Anterior cingulate cortex (tissue), 58 donors: ENCODE results near the gene PPIG.
"Not testable (repeated sequence)": the region's sequence is repeated elsewhere in the genome, so short reads cannot be mapped to it uniquely, and the experiment has no call there.

Source experiments
- DNase-seq, 58 donors: peaks; one replicate each; lab custom pipeline; 2025; lab: John Stamatoyannopoulos, UW

PPIG gene

DNA sequence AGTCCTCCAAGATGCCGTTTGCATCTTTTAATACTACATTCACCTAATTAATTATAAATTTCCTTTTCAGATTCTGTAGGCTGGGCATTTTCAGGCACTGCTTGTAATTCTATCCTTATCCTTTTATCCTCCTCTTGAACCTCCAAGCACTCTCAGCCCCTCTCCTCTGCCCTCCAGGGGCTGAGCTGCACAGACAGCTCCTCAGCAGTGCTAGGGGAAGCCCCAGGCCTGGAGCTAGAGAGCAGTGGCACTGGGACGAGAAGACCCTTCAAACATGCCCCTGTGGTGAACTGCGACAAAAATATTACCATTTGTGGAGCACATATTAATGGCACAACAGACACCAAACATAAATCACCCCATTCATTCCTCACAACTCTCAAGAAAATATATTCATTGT, 77.1 kb downstream of the PPIG start:
- no peak for DNase-seq

DNA sequence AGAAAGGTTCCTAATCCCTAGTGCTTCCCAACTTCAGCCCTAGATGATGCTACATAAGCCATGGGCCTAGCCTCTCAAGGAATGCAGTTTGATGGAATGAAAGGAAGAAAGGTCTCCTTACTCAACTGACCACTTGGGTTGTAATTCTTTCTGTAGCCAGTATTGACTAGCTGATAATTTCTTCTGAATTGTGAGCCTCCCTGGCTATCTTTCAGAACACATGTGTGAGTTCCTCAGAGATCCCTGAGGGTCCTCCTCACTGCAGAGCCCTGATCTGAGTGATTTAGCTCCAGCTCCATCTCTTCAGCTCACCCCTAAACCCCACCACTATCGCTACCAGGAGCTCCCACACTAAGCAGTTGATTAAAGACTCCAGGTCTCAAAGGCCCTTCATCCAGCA, 78.6 kb downstream of the PPIG start:
- no peak for DNase-seq

DNA sequence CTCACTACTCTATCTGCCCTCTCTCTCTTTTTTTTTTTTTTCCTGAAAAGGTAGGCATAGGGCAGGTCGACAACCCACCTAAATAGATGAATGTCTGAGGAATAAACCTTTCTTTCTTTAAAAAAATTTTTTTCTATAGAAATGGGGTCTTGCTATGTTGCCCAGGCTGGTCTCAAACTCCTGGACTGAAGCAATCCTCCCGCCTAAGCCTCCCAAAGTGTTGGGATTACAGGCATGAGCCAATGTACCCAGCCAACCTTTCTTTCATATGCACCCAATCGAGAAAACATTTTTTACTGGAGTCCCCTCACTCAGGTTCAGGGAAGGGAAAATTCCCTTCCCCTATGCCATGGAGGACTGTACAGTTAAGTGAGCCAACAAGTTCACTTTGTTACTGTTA, 79.1 kb downstream of the PPIG start:
- no peak for DNase-seq

DNA sequence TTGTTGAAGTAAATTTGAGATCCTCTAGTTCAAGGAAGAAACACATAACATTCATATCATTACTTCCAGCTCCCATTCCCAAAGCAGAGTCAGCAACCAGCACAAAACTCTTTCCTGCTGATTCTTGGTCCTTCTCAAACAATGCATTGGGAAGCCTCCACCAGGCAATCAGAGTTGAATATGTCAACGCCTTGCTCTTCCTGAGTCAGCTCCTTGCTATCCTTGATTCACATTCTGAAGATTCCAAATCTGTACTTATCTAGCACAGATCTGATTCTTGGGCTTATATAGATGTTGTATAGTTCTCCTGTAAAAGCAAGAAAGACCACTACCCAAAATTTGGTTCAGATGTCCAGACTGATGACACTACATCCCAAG, 80.4 kb downstream of the PPIG start:
- no peak for DNase-seq

DNA sequence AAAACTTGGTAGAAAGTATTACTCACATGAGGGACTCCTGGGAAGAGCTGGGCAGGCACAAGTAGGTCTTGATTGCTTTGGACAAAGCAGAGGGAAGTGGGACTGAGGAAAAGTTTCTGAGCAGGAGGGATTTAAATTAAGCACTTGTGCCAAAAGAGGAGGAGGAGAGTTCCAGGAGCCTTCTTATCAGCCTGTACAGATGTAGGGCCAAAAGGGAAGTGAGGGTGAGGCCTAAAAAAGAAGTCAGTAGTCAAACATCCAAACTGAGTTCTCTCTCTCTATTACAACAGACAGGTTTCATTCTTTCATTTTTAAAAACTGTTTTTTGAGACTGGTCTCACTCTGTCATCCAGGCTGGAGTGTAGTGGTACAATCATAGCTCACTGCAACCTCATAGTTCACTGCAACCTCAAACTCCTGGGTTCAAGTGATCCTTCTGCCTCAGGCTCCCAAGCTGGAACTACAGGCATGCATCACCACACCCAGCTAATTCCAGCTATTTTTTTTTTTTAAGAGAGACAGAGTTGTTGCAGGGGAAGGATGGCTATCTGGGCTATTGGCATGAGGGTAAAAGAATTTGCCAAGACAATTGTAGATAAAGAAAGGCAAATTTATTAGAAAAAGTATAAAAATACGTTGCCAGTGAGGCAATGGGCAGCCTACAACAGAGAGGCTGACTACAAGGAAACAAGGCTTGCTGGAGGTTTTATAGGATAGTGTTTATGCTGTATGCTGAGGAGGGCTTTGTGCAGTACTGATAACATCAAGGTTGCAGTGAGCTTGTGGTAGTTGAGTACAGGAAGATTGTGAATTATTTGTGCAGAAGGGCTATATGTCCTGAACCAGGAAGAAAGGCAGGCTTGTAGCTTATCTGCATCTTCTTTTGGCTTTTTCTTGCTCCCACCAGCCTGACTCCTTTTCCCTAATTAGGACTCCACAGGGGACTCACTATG, 81.1 kb downstream of the PPIG start:
- no peak for DNase-seq

DNA sequence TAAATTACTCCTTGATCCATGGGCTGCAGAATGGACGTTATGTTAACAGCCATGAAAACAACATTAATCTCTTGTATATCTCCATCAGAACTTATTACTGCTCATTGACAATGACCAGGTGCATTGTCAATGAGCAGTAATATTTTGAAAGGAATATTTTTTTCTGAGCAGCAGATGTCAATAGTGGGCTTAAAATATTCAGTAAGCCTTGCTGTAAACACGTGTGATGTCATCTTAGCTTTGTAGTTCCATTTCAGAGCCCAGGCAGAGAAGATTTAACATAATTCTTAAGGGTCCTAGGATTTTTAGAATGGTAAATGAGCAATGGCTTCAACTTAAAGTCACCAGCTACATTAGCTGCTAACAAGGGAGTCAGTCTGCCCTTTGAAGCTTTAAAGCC, 83.4 kb downstream of the PPIG start:
- no peak for DNase-seq

DNA sequence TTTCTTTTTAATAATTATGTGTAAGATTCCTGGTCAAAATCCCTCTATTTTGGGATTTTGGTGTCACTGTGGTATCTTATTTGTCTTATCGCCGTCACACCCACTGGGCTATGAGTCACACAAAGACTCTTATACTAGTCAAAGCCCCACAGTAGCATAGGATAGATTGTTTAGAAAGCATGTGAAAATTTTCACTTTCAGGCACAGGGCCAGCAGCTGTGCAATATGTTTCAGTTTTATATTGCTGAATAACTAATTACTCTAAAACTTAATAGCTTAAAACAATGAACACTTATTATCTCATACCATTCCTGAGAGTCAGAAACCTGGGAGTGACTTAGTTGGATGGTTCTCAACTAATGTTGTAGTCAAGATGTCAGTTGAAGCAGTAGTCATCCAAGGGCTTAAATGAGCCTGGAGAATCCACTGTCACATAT, 86.1 kb downstream of the PPIG start:
- DNase-seq, result no peak

DNA sequence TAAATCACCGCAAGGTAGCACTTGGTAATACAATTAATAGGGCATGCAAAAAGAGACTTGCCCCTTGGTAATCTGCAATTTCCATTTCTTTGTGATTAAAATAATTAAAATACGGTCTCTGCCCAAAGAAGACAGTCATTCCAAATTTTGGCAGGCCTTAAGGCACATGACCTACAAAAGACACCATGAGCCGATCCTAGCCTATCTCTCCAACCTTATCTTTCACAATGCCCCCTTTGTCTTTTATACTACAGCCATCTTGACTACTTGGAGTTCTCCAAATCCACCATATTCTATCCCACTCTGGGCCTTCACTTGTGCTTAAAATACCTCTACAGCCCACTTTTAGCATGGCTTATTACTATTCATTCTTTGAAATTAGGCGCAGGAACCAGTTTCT, 86.8 kb downstream of the PPIG start:
- no peak for DNase-seq

DNA sequence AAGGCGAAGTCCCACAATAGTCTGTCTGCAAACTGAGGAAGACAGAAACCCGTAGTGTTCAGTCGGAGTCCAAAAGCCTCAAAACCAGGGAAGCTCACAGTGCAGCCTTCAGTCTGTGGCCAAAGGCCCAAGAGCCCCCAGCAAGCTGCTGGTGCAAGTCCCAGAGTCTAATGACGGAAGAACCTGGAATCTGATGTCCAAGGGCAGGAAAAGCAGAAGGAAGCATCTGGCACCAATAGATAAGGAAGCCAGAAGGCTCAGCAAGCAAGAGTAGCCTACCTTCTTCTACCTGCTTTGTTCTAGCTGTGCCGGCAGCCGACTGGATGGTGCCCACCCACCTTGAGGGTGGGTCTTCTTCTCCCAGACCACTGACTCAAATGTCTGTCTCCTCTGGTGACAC, 88.3 kb downstream of the PPIG start:
- no peak for DNase-seq

DNA sequence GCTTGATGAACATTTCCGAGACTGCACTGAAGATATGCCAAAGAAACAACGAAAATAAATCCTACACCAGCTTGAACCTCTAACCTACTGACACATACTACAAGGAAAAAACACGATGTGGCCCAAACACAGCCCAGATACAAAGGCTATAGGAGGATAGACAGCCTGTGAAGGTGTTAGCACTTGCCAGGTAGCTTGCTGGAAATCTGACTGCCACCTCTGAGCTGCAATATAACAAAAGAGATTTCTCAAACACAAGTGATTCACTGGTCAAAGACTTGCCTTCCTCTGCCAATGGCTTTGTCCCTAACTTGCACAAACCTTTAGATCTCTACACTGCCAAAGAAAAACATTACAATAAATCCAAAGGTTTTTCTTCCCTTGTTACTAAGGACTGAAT, 89.0 kb downstream of the PPIG start:
- DNase-seq, result no peak

DNA sequence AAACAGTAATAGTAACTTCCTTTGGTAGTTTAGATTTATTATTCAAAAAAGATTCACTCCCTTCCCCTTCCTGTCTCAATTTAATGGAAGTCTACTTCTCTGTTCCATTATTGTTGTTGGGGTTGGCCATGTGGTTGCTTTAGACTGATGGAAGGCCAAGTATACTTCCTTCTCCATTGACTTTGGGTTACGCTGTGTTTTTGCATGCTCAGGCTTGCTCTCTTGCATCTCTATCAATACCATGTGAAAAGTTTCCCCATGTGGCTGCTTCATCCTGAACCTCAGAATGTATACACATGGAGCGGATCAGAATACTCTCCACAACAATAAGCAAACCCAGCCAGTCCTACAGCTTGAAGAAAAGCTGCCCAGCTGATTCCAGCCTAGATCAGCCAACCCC, 89.8 kb downstream of the PPIG start:
- DNase-seq, result no peak

DNA sequence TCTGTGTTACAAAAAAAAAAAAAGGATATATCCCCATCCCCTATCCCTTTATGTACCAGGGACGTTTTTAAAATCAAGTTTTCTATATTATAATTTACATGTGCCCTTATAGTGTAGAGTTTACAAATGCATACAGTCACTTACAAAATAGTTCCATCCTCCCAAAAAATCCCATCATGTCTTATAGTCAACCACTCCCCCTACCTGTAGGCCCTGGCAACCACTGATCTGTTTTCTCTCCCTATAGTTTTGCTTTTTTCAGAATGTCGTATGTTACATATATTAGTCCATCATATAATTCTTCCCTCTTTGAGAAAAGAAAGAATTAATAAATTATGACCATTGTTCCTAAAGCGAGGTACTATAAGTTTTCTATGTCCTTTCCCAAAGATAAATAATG, 92.2 kb downstream of the PPIG start:
- DNase-seq, result no peak

DNA sequence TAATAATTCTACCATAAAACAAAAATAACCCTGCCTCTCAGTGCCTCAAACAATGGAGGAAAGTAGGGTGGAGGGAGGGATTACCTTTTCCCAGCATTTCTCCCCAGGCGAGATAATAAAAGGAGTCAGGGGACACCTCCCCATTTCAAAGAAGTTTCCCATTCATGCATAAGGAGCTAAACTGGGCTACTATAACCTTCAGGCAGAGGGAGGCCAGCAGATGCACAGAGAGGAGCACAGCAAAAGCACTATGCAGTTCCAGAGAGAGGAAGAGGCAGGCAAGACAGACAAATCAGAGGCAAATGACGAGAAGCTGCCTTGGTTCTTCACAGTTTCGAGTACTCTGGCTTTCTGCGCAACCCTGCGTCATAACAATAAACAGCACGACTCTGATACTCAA, 92.7 kb downstream of the PPIG start:
- DNase-seq, result no peak

DNA sequence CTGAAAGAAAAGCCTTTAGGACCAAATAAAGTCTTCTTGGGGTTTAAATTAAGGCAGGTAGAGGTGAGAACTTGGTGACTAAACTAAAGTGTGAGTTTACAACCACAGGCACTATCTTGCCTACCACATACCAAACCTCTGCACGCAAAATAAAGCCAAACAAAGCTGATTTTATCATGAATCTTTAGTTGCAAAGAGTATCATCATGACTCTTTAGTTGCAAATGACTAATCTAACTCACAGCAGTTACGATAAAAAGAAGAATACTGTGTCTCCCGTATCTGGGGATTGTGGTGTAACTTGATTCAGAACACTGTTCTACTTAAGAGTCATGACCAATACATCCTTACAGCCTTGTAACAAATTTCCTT, 98.9 kb downstream of the PPIG start:
- DNase-seq, result no peak

DNA sequence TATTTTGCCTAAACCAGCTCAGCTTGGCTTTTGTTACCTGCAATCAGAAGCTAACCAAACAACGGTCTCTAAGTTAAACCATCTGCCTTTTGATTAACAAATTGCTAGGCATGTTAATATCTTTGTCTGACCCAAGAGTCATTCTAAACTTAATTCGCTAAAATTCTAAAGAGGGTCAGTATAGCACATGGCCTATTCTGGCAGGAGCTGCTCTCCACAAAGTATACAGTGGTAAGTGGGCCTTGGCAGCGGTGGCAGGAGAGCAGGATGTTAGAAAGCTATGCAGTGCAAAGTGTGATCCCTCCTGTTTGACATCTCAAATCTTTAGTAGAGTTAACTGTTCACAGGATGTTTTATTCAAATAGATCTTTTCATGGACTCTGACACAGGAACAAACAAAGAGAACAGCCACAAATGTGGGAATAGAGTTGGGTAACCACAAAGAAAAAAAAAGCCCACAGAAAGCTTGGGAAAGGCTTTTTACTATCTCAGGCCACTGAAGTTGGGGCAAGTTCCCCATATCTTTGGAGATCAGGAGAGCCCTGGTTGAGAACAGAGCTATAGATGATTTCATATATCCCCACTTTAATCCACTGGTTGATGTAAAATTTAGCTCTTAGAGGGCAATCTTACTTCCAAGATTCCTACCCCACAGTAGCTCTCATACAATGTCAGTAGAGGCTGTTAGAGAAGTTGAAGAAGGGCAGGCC, 99.4 kb downstream of the PPIG start:
- DNase-seq, result no peak

DNA sequence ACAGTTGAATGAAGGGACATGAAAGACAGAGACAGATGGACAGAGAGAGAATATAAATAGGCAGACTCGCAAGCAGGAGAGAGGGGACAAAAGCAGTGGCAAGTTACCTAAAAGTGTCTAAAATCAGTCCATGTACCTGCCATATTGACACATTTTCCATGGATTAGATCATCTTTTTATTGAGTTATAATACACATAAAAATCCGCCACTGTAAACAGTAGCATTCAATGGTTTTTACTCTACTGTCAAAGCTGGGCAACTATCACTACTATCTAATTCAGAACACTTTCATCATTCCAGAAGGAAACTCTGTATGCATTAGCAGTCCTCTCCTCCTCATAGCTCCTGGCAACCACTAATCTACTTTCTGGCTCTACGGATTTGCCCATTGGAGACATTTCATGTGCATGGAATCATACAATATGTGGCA, 100.0 kb downstream of the PPIG start:
- DNase-seq, result no peak

DNA sequence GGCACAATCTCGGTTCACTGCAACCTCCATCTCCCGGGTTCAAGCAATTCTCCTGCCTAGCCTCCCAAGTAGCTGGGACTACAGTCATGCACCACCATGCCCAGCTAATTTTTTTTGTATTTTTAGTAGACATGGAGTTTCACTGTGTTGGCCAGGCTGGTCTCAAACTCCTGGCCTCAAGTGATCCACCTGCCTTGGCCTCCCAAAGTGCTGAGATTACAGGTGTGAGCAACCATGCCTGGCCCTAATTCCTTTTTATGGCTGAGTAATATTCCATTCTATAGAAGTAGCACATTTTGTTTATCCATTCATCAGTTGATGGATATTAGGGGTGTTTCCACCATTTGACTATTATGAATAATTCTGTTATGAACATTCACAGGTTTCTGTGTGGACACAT, 100.6 kb downstream of the PPIG start:
- DNase-seq, result not testable (repeated sequence)

DNA sequence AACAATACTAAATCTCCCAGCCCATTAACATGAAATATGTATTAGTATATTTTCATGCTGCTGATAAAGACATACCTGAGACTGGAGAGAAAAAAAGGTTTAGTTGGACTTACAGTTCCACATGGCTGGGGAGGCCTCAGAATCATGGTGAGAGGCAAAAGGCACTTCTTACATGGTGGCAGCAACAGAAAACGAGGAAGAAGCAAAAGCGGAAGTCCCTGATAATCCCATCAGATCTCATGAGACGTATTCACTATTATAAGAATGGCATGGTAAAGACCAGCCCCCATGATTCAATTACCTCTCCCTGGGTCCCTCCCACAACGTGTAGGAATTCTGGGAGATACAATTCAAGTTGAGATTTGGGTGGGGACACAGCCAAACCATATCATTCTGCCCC, 102.7 kb downstream of the PPIG start:
- DNase-seq, result not testable (repeated sequence)

DNA sequence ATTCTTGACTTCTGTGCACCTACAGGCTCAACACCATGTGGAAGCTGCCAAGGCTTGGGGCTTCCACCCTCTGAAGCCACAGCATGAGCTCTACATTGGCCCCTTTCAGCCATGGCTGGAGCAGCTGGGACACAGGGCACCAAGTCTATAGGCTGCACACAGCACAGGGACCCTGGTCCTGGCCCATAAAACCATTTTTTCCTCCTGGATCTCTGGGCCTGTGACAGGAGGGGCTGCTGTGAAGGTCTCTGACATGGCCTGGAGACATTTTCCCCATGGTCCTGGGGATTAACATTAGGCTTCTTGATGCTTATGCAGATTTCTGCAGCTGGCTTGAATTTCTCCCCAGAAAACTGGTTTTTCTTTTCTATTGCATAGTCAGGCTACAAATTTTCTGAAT, 103.8 kb downstream of the PPIG start:
- not testable (repeated sequence) for DNase-seq

DNA sequence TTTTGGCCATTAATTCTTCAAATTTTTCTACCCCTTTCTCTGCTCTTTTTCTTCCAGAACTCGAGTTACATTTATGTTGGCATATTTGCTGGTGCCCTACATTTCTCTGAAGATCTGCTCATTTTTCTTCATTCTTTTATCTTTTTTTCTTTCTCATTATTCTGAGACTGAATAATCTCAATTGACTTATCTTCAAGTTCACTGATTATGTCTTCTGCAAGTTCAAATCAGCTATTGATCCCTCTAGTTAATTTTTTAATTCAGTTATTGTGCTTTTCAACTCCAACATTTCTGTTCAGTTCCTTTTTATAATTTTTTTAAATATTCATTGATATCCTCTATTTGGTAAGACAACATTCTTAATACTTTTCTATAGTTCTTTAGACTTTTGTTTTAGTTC, 106.8 kb downstream of the PPIG start:
- DNase-seq, result no peak
